HG03196 (cell line): ENCODE data around the gene NFU1.

ENCODE experiments used
- ATAC-seq: cut with Tn5 transposase; IDR thresholded peaks from one replicate; pipeline ENCODE4 v1.9.1; 2021; ENCODE audit not compliant: unreplicated experiment

NFU1 gene

DNA sequence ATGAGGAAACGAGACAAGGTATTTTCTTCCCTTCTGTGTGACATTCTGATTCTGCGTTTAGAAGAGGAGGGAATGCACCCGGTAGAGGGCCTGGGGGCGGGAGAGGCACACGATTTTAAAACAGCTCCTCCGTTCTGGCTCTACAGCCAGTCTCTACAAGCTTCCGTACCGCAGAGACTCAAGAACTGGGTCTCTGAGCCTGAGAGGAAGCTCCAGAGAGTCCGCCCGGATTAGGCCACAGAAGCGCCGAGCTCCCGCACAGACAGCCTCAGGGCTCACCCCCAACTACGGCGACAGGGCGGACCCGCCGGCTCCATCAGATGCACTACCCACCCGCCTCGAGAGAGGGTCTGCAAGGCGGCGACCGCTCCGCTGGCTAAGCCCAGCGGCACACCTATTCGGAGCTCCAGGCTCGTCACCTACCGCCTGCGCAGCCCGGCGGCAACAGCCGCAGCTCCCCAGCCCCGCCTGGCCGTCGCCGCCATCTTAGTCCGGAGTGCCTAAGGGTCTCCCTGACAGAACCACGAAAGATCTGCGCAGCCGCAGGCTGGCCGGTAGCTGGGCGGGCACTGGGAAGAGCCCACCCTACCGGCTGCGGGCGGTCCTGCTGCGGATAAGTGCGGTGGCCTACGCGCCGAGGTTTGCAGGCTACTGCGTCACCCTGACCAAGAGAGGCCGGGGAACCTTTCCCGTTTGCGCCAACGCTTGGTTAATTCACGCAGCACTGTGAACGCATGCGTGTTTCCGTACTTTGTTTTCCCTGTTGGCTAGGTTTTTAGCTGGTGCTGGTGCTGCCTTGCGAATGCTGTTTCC lies at the start of gene NFU1:
Gene NFU1, minus strand, starts transcription at position 498 of the 813 bp plus-strand sequence. Its CDS starts 13 bp downstream, at position 485.
- peak; percentile 93 for ATAC-seq

DNA sequence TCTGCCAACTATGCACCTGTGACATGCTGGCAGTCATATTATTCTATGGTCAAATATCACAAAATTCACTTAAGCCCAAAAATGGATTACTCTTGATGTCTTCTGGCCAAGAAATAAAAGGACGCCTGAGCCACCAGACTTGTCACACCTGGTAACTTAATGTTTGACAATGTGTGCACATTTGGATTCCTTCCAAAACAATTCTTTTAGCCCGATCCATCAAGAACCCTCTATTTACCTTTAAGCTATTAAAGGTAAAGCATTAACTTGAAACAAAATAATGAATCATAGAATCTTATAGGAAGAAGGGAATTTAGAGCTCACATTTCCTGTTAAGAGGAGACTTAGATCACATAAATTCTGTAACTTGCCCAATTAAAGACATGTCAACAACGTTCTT lies 46.5 kb upstream of the NFU1 start:
- ATAC-seq: no peak

DNA sequence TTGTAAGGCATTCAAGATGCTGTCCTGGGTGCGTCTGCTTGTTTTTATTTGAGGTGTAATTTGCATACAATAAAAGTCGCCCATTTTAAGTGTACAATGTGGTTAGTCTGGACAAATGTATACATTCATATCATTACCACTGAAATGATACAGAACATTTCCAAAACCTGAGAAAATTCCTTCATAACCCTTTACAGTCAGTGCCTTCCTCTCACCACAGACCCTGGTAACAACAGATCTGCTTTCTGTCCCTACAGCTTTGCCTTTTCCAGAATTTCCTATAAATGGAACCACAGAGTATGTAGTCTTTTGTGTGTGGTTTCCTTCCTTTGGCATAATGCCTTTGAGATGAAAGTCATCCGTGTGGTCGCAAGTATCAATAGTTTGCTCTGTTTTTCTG lies 45.8 kb upstream of the NFU1 start:
- no peak for ATAC-seq

DNA sequence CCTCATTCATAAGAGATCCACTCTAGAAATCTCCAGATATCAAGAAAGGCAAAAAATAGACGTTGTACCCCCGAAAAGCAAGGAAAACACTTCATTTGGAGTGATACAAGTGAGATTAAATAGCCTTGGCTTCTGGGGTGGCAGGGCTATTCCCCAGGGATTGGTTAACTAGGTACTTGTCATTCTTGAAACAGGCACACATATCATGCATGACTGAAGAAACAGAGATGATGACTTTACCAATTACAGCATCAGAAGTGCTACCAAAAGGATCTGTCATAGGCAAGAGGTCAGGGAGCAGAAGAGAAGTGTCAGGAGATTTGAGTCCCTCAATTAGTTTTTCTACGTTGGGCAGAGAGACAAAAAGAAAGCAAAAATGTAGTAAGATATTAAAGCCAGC lies 45.2 kb upstream of the NFU1 start:
- ATAC-seq: peak; percentile 51

DNA sequence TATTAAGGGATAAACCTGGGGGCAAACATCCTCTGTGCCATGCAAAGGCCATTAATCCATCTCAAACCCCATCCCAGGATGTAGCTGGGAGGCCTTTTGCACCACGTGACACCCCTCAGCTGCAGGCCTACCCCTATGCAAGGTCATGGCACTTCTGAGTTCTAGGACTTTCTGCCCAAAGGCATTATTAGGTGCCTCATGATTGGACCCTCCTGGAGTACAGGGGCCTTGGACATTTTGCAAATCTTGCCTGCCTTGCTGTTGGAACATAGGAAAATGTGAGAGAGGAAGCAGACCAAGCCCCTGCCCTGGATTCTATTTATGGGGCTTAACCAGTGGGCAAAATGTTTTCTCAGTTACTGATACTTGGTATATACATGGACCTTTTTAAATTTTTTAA lies 44.2 kb upstream of the NFU1 start:
- ATAC-seq: no peak

DNA sequence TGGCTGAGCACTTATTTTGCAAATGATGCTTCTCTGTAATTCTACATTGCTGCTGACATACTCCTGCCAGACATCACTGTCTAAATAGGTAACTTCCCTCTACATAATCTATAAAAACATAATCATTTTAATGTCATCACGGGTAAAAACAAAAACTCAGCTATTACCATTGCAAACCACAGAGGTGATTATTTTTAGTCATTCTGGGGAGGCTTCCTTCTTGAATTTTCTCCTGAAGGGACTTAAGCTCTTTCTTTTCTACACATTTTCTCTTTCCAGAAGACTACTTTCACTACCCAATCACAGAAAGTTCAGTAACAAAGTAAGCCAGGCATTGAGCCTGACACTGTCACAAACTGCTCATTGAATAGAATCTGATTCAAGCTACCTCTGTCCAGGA lies 40.4 kb upstream of the NFU1 start:
- no peak for ATAC-seq

DNA sequence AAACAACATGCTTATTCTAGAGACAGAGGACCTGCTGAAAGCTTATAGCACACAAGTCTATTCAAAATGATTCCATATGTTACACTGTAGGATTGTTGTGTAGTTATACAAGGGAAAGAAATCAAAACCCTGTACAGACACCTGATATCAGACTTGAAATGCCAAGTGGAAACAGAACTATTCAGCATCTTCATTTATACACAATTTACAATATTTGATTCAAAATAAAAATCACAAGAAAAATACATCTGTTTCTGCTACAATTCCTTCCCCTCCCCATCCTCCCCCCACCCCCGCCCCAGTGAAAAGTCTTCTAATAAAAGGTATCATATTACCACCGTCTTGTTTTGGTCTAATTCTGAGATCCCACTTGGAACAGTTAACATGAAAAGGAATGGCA lies 37.5 kb upstream of the NFU1 start:
- ATAC-seq: no peak

DNA sequence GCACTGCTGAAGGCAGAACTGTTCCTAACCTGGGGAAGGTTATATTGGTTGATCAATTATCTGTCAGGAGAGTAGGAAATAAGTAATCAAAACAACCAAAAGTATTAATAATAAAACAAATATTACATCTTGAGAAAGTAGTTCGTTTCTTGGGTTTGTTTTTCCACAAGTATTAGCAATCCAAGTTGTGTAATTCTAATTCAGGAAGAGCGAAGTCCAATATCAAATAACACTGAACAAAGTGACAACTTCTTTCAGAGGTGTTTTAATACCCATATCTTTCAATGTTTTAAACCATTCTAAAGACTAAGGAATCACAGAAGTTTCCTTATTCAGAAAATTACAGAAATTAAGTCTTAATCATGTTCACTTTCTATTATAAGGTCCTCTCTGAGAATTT lies 34.6 kb upstream of the NFU1 start:
- ATAC-seq: no peak

DNA sequence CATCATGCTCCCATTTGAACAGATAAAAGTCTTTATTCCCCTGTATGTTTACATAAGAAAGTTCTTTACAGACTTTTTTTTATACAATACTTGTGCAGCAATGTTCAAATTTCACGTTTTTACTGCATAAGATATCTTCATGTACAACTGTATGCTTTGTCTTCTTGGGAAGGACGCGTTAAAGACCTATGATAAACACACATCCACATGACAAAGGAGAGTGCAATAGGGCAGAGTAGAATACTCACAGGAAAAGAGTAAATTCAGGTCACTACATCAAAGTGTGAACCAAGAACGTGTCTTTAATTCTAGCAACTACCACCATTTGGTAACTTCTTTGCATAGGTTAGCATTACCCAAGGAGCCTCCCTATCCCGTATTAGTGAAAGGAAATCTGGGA lies 33.7 kb upstream of the NFU1 start:
- no peak for ATAC-seq

DNA sequence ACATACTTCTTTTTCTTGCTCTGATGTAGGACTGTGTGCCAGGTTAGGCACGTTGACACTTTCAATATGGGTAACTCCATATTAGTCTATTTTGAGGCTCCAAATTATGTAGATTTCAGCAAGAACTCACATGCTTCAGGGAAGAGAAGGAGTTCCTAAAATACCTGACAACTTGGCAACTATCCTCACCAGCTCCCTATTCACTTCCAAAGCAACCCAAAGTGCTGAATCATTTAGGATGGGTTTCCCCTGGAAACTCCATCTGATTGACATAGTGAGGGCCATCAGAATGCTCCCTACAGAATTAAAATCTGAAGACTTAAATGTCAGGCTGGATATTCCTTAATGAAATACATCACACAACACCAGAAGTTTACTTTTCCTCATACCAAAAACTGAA lies 32.5 kb upstream of the NFU1 start:
- no peak for ATAC-seq

DNA sequence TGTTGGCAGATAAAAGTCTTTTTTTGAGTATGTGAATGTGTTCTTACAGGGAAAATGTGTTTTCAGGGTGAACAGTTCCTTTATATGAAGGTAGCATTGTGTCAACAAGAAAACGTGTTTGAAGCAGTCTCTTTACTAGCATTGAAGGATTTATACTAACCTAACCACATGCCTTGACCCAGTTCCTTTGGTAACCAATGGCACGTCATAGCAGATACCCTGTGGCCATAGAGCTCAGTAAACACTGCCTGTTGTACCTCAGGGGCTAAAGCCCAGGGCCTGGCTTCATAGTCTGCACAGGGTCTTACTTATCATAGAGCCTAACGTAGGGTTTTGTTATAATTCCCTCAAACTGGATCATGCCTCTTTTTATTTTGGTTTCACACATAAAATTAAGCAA lies 32.1 kb upstream of the NFU1 start:
- ATAC-seq: no peak

DNA sequence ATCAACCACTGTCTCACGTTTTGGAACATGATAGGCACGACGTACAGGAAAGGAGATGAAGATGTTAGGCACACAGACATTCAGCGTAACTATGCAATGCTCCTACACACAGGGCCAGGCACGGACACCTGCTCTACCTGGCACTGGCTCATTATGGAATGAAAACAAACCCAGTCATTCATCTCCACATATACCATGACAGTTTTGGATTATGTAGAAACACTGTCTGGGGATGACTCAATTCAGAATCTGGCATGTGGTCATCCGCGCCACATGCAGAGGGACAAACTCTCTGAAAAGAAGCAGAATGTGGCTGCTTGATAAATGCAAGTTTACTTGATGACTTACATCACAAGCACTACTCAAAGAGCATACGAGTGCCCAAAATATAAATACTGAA lies 29.5 kb upstream of the NFU1 start:
- ATAC-seq: no peak

DNA sequence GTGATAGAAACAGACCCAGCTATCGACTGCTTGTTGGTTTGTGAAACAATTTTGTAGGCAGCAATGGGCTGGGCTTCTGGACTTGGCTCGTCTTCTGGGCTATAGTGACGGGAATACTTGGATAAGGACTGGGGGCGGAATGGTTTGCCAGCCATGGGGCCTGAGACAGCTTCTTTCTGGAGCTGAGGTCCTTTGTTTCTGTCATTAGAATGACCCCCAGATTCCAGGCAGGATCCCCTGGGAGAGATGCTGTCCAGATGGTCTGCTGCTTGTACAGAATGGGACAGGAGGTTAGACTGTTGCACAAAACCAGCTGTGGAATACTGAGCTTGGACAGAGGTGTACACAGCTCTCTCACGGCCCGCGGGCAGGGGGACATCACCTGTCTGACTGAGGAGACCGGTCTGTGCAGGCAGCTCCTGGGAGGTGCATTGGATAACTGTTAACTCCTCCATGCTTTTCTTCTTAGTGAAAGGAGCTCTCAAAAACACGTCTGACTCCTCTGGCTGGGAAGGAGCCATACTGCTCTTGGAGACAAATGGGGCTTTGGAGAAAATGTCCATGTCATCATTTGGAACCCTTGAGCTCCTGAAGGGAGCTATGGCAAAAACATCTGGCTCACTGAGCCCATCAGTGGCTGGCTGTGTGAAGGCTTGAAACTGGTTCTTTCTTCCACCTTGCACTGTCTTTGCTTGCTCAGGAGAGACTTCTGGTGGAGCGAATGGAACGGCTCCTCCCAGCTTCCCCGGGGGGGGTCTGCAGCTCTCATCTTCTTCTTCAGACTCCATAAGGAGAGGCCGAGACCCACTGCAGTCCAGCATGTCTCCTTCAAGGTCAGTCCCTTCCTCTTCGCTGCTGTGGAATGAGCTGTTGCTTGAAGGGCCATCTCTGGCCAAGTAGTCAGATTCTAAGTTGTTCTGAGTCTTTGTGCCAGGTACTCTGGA lies 28.6 kb upstream of the NFU1 start:
- no peak for ATAC-seq

DNA sequence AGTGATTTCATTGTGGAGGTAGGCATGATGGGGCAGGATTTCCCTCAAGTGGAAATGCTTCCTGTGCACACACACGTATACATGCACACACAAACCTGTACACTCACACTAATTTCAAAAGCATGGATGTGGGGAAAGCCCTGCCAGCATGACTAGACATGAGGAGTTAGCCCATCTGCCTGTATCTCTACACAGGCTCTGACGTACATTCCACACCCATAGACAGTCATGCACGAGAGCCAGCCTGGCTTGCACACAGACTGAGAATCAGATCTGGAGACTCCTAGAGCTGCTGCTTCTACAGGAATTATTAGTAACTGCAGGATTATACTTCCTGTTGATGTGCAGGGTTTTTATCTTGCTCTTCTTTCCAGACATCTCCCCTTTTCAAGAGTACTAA lies 27.3 kb upstream of the NFU1 start:
- no peak for ATAC-seq

DNA sequence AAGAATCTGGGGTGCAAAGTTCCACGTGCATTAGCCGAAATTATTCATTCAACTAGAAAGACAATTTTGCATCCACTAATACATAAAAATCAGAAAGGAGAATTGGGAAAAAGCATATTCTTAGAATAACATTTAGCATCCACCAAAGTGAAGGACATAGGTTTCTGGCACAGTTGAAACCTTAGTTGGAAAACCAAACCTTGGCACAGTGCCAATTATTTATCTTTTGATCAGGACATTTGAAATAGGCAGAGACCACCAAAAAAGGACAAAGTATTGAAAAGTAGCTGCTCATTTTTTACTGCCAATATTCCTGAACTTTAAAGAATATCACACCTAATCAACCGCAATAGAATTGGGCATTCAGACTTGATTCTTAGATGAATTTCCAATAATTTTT lies 25.5 kb upstream of the NFU1 start:
- ATAC-seq: no peak

DNA sequence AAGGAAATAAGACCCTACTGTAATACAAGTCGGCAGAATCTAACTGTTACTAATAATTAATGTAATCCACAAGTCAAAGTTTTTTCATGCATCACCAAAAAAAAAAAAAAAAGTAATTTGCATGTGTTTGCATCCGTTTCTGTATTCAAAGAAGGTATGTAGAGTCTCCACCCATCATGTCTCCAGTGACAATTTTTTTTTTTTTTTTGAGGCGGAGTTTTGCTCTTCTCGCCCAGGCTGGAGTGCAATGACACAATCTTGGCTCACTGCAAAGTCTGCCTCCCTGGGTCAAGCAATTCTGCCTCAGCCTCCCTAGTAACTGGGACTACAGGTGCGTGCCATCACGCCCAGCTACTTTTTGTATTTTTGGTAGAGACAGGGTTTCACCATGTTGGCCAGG lies 24.2 kb upstream of the NFU1 start:
- ATAC-seq: no peak

DNA sequence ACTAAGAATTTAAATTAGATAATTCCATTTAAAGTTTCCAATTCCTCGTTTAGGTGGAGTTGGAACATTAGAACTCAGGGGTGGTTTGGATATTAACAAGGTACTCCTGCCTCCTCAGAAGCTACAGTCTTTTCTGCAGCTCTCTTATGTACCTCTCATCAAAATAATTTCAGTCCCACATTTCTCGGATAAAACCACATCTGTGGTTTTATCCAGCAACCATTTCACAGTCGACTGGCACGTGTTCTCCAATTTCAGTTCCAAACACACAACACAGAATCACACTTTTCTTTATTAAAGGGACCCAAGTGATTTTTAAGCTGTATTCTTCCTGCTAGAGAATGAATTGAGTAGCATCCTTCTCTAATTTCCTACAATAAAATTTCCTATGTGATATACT lies 22.7 kb upstream of the NFU1 start:
- no peak for ATAC-seq

DNA sequence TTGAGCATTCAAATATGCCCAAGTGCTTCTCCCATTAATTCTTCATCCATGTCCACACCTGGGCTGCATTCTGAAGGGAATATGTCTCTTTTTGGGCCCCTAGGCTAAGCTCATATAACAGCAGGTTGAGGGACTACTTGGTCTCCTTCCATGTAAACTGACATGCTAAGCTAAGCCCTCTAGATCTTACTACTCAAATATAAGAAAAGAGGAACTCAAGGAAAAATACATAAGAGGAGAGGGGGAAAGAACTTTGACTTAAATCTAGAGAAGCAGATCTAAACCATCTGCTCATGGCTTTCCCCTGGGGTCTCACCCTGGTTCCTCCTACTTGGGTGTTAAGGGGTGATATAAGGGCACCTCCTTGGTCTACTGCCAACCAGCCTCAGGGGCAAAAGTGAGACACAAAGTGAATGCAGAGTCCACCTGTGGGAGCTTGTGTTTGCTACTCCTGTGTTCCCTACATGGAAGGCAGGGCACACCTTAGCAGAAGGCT lies 19.8 kb upstream of the NFU1 start:
- ATAC-seq: no peak

DNA sequence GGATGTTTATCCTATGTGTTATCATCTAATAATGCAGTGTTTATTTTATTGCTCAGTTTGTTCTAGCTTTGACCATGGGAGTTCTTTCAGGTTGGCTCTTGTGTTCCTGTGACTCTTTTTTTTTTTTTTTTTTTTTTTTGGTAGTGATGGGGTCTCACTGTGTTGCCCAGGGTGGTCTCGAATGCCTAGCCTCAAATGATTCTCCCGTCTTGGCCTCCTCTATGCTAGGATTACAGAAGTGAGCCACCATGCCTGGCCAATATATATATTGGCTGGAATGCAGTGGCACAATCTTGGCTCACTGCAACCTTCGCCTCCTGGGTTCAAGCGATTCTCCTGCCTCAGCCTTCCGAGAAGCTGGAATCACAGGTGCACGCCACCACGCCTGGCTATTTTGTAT lies 18.9 kb upstream of the NFU1 start:
- ATAC-seq: no peak

DNA sequence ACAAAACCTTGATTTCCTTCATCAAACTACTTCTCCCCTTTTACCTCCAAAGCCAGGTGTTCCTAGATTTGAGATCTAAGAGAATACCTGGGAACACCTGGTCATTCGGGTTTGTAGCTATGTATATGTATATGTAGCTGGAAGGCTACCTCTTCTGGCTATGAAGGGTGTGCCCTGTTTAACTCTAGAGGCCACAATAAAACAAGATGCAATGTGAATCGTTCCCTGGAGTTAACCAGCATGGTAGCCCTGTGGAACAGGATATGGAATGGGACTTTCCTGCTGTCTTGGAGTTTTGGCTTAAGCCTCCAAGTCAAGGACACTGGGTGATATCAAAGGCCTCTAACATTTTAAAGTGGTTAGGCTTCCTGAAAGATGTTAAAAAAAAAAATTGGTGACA lies 17.7 kb upstream of the NFU1 start:
- no peak for ATAC-seq

DNA sequence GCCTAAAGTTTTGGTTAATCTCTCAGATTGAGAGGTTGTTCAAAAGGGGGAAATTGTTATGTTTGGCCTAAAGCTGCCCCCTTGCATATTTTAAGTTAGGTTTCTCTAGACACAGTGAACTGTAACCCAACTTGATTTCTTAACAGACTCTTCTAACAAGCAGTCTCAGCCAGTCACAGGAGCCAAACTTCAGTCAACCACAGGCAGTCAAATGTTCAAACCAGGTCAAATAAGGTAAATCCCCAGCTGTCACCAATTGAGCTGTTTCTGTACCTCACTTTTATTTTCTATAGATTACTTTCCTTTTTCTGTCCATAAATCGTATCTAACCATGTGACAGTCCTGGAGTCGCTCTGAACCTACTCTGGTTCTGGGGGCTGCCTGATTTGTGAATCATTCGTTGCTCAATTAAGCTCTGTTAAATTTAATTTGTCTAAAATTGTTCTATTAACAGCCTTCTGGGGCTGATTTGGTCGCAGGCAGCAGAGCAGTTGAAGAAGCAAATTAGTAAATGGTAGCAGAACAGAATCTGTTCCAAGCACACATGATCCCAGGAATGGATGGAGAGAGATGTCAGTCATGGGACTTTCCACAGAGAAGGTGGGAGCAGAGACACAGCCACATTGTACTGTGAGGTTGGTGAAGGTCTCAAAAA lies 16.4 kb upstream of the NFU1 start:
- ATAC-seq: peak; percentile 66
